ENCODE results near the gene MYO7B.

- TF ChIP-seq CTCF (IDR thresholded peaks at IDR 0.05; ENCODE audit: poor library complexity) (no peak), EZH2phosphoT487 (IDR thresholded peaks at IDR 0.05; ENCODE audit: low read depth, severe bottlenecking, unreplicated experiment) (no peak), EZH2 (IDR thresholded peaks at IDR 0.05; ENCODE audit: borderline replicate concordance) (no peak)
Observed at GRCh38 chr2:127626175-127626574, 90.7 kb downstream of the MYO7B start.

All from hepatocyte (in vitro differentiated cells).